Caco-2 (cell line): Measurements from ENCODE around the gene DIP2B. TPM values are rescaled to one million over a fixed set of nuclear protein-coding genes. Genes with fewer than 3 reads are reported as not detected.

Experiments used
- BruUV-seq: library from RNA; stranded (reverse); fragments of 400-500 nt; replicated peaks from 2 replicates; lab custom pipeline; 2021; lab: Mats Ljungman, UMichigan
- CTCF ChIA-PET: fragments of 300-600 bp; sonication (Branson Sonifier 250); formaldehyde crosslinking; loops from one replicate; lab custom pipeline; 2022; ENCODE audit warnings: antibody characterized with exemption; lab: Charles Lee
- POLR2A ChIA-PET: fragments of 300-600 bp; sonication (Branson Sonifier 250); formaldehyde crosslinking; loops from one replicate; lab custom pipeline; 2022; ENCODE audit warnings: antibody characterized with exemption; lab: Charles Lee
- DNase-seq, 2 experiments: peaks; one replicate each; pipeline versions ENCODE4 v3.0.0 to v3.0.0-alpha.2; 2020 to 2022
- H3K27me3 ChIP-seq: replicated peaks from 2 replicates; pipeline ENCODE4 v1.6.0; 2011; ENCODE audit warnings: low read length; ENCODE audit not compliant: control insufficient read depth, insufficient read depth
- H3K36me3 ChIP-seq: 2 replicates; pipeline ENCODE4 v1.5.1; 2011; ENCODE audit warnings: low read length; ENCODE audit not compliant: control insufficient read depth, insufficient read depth
- H3K4me1 ChIP-seq: fragments of 250-450 bp; sonication (Bioruptor Pico); 2 replicates; pipeline ENCODE4 v1.5.1; 2020; ENCODE audit warnings: mild to moderate bottlenecking
- H3K4me3 ChIP-seq: 2 replicates; pipeline ENCODE4 v1.5.1; 2011; ENCODE audit warnings: low read depth, mild to moderate bottlenecking, control low read depth, low read length
- H3K9me3 ChIP-seq: fragments of 250-450 bp; sonication (Bioruptor Pico); 2 replicates; pipeline ENCODE4 v1.5.1; 2020; ENCODE audit warnings: mild to moderate bottlenecking, moderate library complexity
- H3K27ac Mint-ChIP-seq: one replicate; pipeline ENCODE4 v1.8.0; 2022; ENCODE audit warnings: mixed read lengths; ENCODE audit not compliant: unreplicated experiment
- H3K27me3 Mint-ChIP-seq: one replicate; pipeline ENCODE4 v1.8.0; 2022; ENCODE audit warnings: mixed read lengths; ENCODE audit not compliant: insufficient read depth, unreplicated experiment
- H3K36me3 Mint-ChIP-seq: one replicate; pipeline ENCODE4 v1.8.0; 2022; ENCODE audit warnings: mild to moderate bottlenecking, mixed read lengths; ENCODE audit not compliant: insufficient read depth, unreplicated experiment
- H3K4me1 Mint-ChIP-seq: one replicate; pipeline ENCODE4 v1.8.0; 2022; ENCODE audit warnings: low read depth, mixed read lengths; ENCODE audit not compliant: unreplicated experiment
- H3K4me3 Mint-ChIP-seq: one replicate; pipeline ENCODE4 v1.8.0; 2022; ENCODE audit warnings: mild to moderate bottlenecking, moderate library complexity, mixed read lengths; ENCODE audit not compliant: unreplicated experiment
- H3K9me3 Mint-ChIP-seq: one replicate; pipeline ENCODE4 v1.8.0; 2022; ENCODE audit warnings: mixed read lengths; ENCODE audit not compliant: unreplicated experiment
- CTCF ChIP-seq, 2 experiments: fragments of 200-600 bp in 1 of 2; IDR thresholded peaks; 1 replicate in 1 of 2; 2 replicates in 1 of 2; pipeline versions ENCODE4 v1.5.1 to v1.8.0; 2011 to 2022; ENCODE audit warnings: antibody characterized with exemption in 1 of 2, control low read depth in 1 of 2, inconsistent platforms in 1 of 2, low read depth in 1 of 2, low read length in 1 of 2, mild to moderate bottlenecking in 1 of 2, moderate library complexity in 1 of 2; ENCODE audit not compliant: insufficient read depth in 1 of 2, severe bottlenecking in 1 of 2, unreplicated experiment in 1 of 2
- intact Hi-C: fragments of 100-400 bp; cut with micrococcal nuclease; formaldehyde crosslinking; loops from one replicate; pipeline ENCODE4 v1.10.0; 2022; ENCODE audit not compliant: unreplicated experiment
- total RNA-seq: library from RNA; stranded (reverse); gene quantifications from 2 replicates; pipeline ENCODE4 v1.2.3, GENCODE V29; 2022

Gene DIP2B
- total RNA-seq, 1 experiment from 2014 or later, result 32.7 TPM

DNA sequence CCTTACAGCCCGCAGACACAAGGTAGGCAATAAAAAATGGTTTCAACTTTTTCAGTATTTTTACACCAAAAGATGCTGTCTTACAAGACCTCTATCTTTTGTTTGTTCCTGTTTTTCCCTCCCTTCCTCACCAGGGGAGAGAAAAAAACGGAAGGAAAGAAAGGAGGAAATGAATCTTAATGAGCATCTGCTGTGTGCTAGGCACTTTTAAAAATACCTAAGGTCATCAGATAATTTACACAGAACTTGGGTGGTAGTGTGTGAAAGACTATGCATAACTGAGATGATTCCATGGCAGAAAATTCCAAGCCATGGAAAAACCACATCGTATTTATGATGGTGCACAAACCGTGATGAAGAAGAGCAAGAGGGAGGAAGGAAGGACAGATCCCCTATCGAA, 121.2 kb downstream of the DIP2B start:
- TF ChIP-seq CTCF (IDR thresholded peaks at IDR 0.05; ENCODE audit: insufficient read depth in 1 of 2, low read depth in 1 of 2, low read length in 1 of 2, severe bottlenecking in 1 of 2, unreplicated experiment in 1 of 2), result no peak
- CTCF ChIA-PET, result no interaction called here

DNA sequence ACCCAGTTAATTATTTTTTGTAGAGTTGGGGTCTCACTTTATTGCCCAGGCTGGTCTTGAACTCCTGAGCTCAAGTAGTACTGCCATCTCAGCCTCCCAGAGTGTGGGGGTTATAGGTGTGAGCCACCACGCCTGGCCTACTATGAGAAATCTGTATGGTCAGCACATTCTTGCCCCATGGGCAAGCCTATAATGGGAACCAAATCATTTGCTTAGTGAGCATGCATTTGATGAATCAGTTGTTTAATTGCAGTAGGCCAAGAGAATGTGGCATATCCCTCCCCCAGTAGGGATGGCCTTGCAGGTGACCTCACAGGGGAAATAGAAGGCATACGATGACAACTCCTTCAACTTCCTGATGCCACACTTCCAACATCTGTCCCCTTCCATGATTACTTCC, 122.7 kb downstream of the DIP2B start:
- no peak overlapping the region for H3K27ac Mint-ChIP-seq
- H3K36me3 ChIP-seq, result peaks cover 2% of the 10 kb centered on the region; the same call in 1 of the 2 replicates
- H3K9me3 Mint-ChIP-seq, result peaks cover 10% of the 10 kb centered on the region
- CTCF ChIA-PET, result no interaction called here
- H3K27me3 ChIP-seq, result no peaks in the 10 kb centered on the region
- H3K4me1 ChIP-seq, result peaks cover 15% of the 10 kb centered on the region
- no TSS peak for BruUV-seq
- POLR2A ChIA-PET, result no interaction called here
- intact Hi-C loops, result no loop called here
- H3K4me3 ChIP-seq, result no peak overlapping the region
- no peaks in the 10 kb centered on the region for H3K27me3 Mint-ChIP-seq
- no peak for DNase-seq
- H3K4me1 Mint-ChIP-seq, result peaks cover 28% of the 10 kb centered on the region
- peaks cover 39% of the 10 kb centered on the region for H3K36me3 Mint-ChIP-seq
- no peak overlapping the region for H3K4me3 Mint-ChIP-seq
- TF ChIP-seq CTCF (IDR thresholded peaks at IDR 0.05; ENCODE audit: insufficient read depth in 1 of 2, low read depth in 1 of 2, low read length in 1 of 2, severe bottlenecking in 1 of 2, unreplicated experiment in 1 of 2), result no peak
- no peaks in the 10 kb centered on the region for H3K9me3 ChIP-seq

More for the DNA sequence above, 121.2 kb downstream of the DIP2B start:
- intact Hi-C loops, result no loop called here
- peaks cover 37% of the 10 kb centered on the region for H3K4me1 Mint-ChIP-seq
- POLR2A ChIA-PET, result no interaction called here
- no peaks in the 10 kb centered on the region for H3K27me3 Mint-ChIP-seq
- no peak for DNase-seq
- H3K9me3 Mint-ChIP-seq, result peaks cover 10% of the 10 kb centered on the region
- Histone ChIP-seq H3K9me3 (no peaks in the 10 kb centered on the region), H3K36me3 (peaks cover 2% of the 10 kb centered on the region; the same call in 1 of the 2 replicates), H3K27me3 (no peaks in the 10 kb centered on the region), H3K4me3 (no peak overlapping the region), H3K4me1 (peaks cover 26% of the 10 kb centered on the region)
- no peak overlapping the region for H3K4me3 Mint-ChIP-seq
- H3K27ac Mint-ChIP-seq, result no peak overlapping the region
- H3K36me3 Mint-ChIP-seq, result peaks cover 31% of the 10 kb centered on the region
- BruUV-seq, result no TSS peak

- no peak overlapping the region for H3K4me3 Mint-ChIP-seq
- TF ChIP-seq CTCF (IDR thresholded peaks at IDR 0.05; ENCODE audit: insufficient read depth in 1 of 2, low read depth in 1 of 2, low read length in 1 of 2, severe bottlenecking in 1 of 2, unreplicated experiment in 1 of 2), result no peak
- intact Hi-C loops, result no loop called here
- no peaks in the 10 kb centered on the region for H3K27me3 Mint-ChIP-seq
- ChIA-PET CTCF (no interaction called here), POLR2A (no interaction called here)
- H3K36me3 Mint-ChIP-seq, result peaks cover 45% of the 10 kb centered on the region
- peaks cover 28% of the 10 kb centered on the region for H3K4me1 Mint-ChIP-seq
- Histone ChIP-seq H3K9me3 (no peaks in the 10 kb centered on the region), H3K4me1 (peaks cover 20% of the 10 kb centered on the region), H3K4me3 (no peak overlapping the region), H3K36me3 (peaks cover 2% of the 10 kb centered on the region; the same call in 1 of the 2 replicates), H3K27me3 (no peaks in the 10 kb centered on the region)
- DNase-seq, result no peak
- BruUV-seq, result no TSS peak
- H3K9me3 Mint-ChIP-seq, result peaks cover 10% of the 10 kb centered on the region
- no peak overlapping the region for H3K27ac Mint-ChIP-seq
Measured at GRCh38 chr12:50628394-50628793, 123.6 kb downstream of the DIP2B start.
